GM12892 (cell line): ENCODE measurements around the gene C1R.

ENCODE experiments used
- POLR2A ChIP-seq: IDR thresholded peaks from 2 replicates; pipeline ENCODE4 v1.6.1; 2011; ENCODE audit warnings: low read depth, low read length, control low read depth
- POLR2AphosphoS5 ChIP-seq: IDR thresholded peaks from 2 replicates; pipeline ENCODE4 v1.6.1; 2011; ENCODE audit warnings: low read depth, low read length, control low read depth

GRCh38 chr12:7092229-7092985 lies at the start of gene C1R:
- TF ChIP-seq POLR2AphosphoS5 (no peak), POLR2A (no peak)
